Stimulated activated CD4-positive, alpha-beta T cell treated with anti-CD3 and anti-CD28 coated beads, Interleukin-15, amount 100 ng/mL, for 48 hours (primary cell): Measurements from ENCODE around the gene SLC9A3.
"Not testable (repeated sequence)": the region's sequence is repeated elsewhere in the genome, so short reads cannot be mapped to it uniquely, and the experiment has no call there.

ENCODE experiments used
- DNase-seq, 2 donors: peaks; one replicate each; pipeline ENCODE4 v3.0.0-alpha.2; 2020; ENCODE audit warnings: low read depth in 2 of 2

Gene SLC9A3

DNA sequence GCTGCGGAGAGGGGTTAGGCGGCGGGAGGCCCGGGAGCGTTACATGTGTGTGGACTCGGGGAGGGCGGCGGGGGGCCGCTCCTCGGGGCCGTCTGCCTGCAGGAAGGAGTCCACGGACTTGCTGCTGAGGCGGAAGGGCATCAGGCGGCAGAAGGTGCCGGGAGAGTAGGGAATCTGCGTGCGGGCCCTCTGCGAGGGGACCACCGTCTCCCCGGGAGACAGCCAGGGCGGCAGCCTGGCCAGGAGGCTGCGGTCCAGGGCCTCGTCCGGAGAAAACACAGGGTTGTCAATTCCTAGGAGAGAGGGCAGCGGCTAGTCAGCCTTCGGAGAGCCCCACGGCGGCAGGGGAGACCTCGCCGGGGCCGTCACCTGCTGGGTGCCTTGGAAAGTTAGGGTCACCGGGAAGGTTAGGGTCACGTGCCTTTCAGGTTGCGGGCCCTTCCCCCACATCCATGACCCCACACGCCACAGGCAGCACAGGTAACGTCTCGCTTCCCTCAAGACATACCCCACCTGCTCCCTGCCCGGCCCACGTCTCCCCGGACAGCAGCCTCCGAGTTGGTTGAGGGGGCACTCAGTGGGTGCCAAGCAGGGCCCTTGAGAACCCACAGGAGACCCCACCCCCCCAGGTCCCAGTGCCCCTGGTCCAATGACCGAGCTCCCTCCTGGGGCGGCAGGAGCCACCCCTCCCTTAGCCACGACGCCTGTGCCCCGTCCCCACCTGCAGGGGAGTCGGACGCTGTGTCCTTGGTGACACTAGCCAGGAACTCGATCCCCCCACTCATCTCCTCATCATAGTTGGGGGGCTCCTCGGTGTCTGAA, 49.2 kb downstream of the SLC9A3 start:
- DNase-seq, result no peak

DNA sequence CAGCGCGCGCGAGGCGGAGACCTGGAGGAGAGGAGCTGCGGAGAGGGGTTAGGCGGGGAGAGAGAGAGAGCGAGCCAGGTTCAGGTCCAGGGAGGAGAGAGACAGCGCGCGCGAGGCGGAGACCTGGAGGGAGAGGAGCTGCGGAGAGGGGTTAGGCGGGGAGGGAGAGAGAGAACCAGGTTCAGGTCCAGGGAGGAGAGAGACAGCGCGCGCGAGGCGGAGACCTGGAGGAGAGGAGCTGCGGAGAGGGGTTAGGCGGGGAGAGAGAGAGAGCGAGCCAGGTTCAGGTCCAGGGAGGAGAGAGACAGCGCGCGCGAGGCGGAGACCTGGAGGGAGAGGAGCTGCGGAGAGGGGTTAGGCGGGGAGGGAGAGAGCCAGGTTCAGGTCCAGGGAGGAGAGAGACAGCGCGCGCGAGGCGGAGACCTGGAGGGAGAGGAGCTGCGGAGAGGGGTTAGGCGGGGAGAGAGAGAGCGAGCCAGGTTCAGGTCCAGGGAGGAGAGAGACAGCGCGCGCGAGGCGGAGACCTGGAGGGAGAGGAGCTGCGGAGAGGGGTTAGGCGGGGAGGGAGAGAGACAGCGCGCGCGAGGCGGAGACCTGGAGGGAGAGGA, 49.9 kb downstream of the SLC9A3 start:
- DNase-seq, result not testable (repeated sequence)

GRCh38 chr5:473551-474192, 50.6 kb downstream of the SLC9A3 start:
- DNase-seq, result no peak

GRCh38 chr5:472656-473550, 51.3 kb downstream of the SLC9A3 start:
- peak; percentile 79 to 85 for DNase-seq

DNA sequence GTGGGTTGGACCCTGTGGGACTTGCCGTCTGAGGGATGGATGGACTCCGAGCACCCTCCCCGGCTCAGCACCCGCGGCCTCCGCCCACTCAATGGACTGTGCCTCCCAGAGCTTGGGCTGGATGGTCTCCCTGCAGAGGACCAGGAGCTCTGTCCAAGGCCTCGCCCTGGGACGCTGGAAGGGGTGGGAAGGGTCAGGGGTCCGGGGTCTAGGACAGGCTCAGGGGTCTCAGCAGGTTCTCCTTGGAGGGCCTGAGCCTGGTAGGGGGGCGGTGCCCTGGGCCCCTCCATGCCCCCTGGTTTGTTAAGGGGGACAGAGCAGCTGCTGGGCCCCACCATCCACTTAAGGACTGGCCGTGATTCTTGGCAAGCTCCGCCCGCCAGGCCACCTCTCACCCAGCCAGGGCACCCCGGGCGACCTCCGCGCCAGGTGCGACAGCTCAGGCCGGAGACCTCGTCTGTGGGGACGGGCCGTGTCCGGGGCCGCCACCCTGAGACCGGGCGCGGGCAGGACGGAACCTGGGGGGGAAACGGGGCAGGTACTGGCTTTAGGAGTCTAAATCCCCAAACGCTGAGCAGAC, 52.1 kb downstream of the SLC9A3 start:
- DNase-seq, result no peak

- no peak for DNase-seq
Observed at GRCh38 chr5:471750-472058, 52.5 kb downstream of the SLC9A3 start.

GRCh38 chr5:470961-471749, 53.1 kb downstream of the SLC9A3 start:
- no peak for DNase-seq

DNA sequence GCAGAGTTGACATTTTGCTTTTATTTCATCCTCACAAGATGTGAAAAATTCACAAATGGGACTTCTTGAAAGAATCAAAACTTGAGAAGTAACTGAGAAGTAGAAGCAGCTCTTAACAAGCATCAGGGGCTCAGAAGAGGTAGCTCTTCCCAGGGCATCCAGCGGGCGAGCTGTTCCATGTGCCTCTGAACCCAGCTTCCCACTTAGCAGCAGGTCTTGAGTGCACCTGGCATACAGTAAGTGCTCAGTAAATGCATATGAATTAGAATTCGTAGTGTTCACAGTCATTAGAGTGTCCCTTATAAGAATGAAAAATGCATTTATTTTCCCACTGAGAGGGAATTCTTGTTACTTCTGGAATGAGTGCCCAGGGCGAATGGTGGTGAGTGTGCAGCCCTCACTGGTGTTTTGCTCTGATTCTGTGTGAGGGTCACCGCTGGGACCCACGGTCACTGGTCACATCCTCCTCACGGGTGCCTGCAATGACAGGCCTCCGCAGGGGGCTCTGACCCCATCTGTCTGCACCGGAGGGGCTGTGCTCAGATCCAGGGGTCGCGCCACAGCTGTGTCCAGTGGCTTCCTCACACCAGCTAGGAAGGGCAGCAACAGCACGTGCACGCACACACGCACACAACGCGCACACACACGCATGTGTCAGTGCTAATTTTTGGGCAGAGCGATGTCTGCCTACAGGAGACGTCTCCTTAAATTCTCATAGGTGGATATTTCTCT, 54.3 kb downstream of the SLC9A3 start:
- no peak for DNase-seq

GRCh38 chr5:468401-468800, 55.8 kb downstream of the SLC9A3 start:
- no peak for DNase-seq

- no peak for DNase-seq
Observed at GRCh38 chr5:466661-467310, 57.5 kb downstream of the SLC9A3 start.

DNA sequence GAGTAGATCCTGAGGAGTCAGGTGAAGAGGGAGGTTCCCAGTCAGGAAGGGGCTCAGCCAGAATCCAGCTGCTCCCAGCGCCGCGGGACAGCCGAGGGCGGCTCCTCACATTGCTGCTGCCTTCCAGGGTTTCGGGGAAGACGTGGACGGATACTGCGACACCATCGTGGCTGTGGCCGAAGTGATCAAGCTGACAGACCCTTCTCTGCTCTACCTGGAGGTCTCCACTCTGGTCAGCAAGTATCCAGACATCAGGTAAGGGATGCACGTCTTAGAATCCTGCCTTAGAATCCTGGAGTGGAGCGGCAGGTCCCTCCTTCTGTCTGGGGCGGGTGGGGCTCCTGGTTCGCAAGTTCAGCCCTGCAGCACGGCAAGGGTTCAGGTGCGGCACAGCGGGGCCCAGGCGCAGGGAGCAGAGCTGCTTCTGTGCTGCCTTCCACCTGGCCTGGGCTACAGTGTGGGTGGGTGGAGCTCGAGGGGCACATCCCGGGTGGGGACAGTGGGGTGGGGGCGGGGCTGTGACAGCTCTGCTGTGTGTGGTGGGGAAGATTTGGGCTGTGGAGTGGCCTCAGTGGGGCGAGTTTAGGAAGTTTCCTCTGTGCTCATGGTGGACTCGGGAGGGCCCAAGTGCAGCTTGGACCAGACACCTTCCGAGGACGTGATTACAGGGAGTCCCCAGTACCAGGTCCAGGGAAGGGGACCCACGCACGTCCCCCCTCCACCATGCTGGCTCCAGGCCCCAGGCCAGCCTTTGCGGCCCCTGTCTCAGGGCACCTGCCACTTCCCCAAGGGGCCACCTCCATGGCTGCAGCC, 58.5 kb downstream of the SLC9A3 start:
- no peak for DNase-seq

GRCh38 chr5:464843-465590, 59.2 kb downstream of the SLC9A3 start:
- no peak for DNase-seq

DNA sequence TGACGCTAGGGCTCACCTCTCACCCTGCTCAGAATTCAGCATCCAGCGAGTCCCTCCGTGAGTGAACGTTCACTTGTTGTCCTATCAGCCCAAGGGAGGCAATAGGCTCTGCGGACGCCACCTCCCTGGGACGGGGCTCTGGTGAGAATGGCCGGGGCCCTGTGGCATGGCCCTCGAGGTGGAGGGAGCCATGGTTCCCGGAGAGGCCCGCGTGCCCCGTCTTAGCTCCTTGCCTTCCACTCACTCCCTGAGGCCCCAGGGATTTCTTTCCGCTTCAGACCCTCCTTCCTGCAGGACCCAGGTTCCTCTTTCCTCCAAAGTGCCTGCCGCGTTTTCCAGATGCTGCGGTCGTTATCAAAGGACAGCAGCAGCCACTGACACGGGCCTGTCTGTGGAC, 59.8 kb downstream of the SLC9A3 start:
- no peak for DNase-seq

DNA sequence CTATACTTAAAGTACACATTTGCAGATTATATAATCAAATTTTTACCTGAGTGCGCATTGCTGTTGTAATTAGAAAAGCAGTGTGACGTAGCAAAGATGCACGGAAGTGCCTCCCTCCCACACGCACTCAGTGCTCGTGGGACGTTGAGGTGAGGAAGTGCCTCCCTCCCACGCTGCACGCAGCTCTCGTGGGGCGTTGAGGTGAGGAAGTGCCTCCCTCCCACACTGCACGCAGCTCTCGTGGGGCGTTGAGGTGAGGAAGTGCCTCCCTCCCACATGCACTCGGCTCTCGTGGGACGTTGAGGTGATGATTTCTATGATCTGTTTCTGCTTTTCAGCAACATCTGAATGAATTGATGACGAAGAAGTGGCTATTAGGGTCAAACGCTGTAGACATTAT, 60.3 kb downstream of the SLC9A3 start:
- DNase-seq, result peak; percentile 47 to 53

GRCh38 chr5:463301-463700, 60.9 kb downstream of the SLC9A3 start:
- DNase-seq, result no peak

DNA sequence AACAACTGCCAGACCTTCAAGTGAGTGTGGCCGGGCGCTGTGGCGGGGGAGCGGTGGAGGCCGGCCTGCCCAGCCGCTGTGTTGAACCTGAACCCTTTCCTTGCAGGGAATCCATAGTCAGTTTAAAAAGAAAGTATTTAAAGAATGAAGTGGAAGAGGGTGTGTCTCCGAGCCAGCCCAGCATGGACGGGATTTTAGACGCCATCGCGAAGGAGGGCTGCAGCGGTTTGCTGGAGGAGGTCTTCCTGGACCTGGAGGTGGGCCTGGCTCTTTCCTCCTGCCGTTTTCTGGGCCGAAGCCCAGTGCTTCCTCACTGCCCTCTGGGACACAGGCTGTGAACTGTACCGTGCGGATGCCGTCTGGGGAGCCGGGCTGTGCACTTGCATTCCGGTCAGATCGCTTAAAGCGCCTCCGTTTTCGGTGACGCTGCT, 62.2 kb downstream of the SLC9A3 start:
- DNase-seq, result no peak

DNA sequence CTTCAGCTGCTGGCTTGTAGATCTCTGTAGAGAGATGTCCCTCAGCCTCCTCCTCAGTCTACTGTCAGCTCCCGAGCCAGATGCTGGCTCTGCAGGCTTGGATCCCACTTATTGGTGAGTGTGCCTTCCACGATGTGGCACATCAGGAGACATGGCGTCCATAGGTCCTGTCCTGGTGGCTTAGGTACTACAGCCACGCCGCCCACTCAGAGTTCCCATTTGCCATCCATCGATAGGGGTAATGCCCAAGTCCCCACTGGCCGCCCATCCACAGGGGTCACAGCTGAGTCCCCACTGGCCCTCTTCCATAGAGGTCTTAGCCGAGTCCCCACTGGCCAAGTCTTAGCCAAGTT, 64.0 kb downstream of the SLC9A3 start:
- no peak for DNase-seq

DNA sequence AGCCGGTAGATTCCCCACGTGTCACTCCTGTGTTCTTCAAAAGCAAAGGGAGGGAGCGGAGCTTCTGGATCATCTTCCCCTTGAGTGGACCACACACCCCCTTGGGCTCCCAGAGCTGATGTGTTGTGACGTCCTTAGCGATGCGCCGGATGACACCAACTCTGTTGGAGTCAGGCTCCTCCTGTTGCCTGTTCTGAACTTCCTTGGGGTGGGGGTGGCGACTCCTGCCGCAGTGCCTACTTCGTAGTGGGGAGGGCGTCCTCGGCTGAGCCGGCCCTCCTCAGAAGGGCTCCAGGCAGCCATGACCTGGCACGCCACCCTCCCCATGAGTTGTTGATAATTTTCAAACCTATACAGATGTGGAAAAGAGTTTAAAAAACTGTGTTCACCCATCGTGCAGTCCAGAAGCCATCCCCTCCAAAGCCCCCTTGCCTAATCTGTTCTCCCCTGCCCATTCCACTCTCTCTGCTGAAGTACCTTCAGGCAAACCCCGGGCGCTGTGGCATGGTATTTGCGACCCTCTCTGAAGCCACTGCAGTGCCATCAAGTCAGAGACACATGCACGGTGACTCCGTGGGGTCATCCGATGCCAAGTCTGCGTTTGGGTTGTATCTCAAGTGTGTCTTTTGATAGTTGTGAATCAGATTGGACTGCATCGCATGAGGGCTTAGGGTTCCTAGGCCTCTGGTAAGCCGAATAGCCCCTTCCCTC, 64.5 kb downstream of the SLC9A3 start:
- DNase-seq, result no peak
